Endothelial cell of hepatic sinusoid (primary cell): ENCODE measurements around the gene AK1.

Experiments used
- in situ Hi-C: cut with HindIII; loops from 2 replicates; pipeline ENCODE4 v1.10.0; 2017; ENCODE audit warnings: low sequenced_read_pairs

AK1 gene, protein sequence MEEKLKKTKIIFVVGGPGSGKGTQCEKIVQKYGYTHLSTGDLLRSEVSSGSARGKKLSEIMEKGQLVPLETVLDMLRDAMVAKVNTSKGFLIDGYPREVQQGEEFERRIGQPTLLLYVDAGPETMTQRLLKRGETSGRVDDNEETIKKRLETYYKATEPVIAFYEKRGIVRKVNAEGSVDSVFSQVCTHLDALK

DNA sequence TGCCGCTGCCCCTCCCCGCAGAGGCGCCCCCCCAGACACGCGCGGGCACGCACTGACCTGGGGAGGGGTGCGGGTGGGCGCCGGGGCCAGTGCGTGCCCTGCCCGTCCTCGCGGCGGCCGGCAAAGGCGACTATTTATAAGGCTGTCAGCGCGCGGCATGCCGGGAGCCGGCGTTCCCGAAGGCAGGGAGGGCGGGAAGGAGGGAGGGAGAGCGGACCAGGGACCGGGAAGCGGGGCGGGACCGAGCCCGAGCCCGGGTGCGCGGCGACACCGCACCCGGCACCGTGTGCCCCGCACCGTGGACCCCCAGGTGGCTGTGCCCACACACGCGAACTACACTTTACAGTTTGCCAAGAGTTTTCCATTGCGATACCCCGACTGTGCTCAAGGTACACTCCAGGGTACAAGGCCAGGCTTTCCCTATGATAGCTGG, at the start of gene AK1:
Gene AK1 (minus strand): TSS at position 110 of the 433 bp plus-strand sequence. CDS start 3,058 bp downstream, outside the sequence.
- in situ Hi-C loops: no loop called here

- in situ Hi-C loops: loop anchor here (25.0 kb wide), 1 partner anchor 165 kb away; no protein-coding TSS in a partner anchor
Observed at GRCh38 chr9:127926906-127927200, 49.4 kb upstream of the AK1 start.

- in situ Hi-C loops: loop anchor here (25.0 kb wide), 1 partner anchor 164 kb away; no protein-coding TSS in a partner anchor
Observed at GRCh38 chr9:127925959-127926905, 48.8 kb upstream of the AK1 start.

DNA sequence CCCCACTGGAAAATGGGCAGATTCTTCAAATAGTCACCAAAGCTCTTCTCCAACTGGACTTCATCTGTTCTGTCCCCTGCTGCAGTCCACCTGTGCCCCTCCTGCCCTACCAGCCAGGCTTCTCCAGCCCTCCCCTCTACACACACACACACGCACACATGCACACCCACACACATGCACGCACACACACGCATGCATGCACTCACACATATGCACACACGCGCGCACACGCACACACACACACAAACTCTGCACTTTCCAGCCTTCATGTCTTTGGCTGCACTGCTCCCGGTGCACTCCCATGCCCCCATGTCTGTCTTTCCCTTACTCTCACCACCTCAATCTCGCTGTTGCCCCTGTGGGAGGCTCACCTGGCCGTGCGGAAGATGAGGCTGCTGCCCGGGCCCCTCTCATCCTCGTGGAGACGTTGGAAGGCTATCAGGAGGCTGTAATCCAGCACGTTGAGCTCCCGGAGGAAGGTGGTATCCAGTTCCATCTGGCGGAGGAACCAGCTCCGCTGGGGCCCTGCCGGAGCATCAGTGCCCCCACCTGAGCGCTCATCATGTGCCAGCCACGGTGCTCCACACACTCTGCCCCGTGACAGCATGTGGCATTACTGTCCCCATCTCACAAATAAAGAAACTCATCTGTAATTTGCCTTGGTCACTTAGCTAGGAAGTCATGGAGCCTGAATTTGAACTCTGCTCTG, 47.4 kb upstream of the AK1 start:
- in situ Hi-C loops: loop anchor here (25.0 kb wide), 1 partner anchor 163 kb away; no protein-coding TSS in a partner anchor

GRCh38 chr9:127923771-127924170, 46.3 kb upstream of the AK1 start:
- in situ Hi-C loops: no loop called here

- in situ Hi-C loops: no loop called here
Observed at GRCh38 chr9:127923046-127923445, 45.6 kb upstream of the AK1 start.

DNA sequence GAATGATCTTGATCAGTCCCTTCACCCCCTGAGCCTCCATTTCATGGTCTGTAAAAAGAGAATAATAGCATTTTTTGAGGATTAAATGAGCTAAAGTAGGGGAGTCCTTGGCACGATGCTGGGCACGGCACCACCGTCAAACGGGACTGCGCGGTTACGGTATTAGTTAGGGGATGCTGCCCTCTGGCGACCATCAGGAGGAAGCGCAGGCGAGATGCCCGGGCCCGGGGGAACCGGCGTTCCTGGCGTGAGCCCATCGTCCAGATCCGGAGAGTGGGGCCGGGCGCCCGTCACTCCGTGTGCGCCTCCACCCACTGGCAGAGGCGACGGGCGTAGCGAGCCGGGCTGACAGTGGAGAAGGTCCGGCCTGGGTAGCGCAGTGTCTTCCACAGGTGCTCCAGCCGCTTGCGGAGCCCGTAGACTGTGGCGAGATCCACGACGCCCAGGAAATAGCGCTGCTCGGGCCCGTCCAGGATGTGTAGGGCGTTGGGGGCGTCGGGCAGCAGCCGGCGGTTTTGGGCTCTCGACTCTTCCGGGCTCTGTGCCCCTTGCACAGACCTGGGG, 44.2 kb upstream of the AK1 start:
- in situ Hi-C loops: no loop called here

- in situ Hi-C loops: no loop called here
Observed at GRCh38 chr9:127920794-127921193, 43.3 kb upstream of the AK1 start.

DNA sequence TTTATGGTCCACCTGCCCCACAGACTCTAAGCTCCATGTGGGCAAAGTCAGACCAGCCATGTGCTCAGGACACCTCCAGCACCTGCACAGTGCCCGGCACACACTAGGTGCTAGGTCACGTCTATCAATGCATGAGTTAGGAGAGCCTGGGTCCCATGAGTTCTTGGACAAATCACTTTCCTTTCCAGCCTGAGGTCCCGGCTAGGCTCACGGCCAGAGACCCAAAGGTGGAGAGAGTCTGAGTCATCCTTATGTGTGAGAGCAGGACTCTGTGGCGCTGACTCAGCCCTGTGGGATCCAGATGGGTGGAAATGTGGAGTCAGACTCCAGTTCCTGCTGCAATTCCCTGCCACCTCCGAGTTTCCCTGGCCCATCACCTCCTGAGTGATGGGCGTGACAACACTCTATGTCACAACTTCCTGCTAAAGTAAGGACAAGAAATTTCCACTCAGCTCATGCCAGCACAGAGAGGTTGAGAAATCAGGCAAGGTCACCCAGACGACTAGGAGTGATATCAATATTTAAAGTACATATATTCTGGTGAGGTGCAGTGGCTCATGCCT, 41.9 kb upstream of the AK1 start:
- in situ Hi-C loops: no loop called here

GRCh38 chr9:127918183-127919107, 41.0 kb upstream of the AK1 start:
- in situ Hi-C loops: no loop called here

- in situ Hi-C loops: no loop called here
Observed at GRCh38 chr9:127917603-127918002, 40.1 kb upstream of the AK1 start.

GRCh38 chr9:127916720-127917581, 39.5 kb upstream of the AK1 start, which contains the start of gene ST6GALNAC4:
ST6GALNAC4 (minus strand) TSS chr9:127917041; CDS start chr9:127916419, 622 bp downstream.
- in situ Hi-C loops: no loop called here

DNA sequence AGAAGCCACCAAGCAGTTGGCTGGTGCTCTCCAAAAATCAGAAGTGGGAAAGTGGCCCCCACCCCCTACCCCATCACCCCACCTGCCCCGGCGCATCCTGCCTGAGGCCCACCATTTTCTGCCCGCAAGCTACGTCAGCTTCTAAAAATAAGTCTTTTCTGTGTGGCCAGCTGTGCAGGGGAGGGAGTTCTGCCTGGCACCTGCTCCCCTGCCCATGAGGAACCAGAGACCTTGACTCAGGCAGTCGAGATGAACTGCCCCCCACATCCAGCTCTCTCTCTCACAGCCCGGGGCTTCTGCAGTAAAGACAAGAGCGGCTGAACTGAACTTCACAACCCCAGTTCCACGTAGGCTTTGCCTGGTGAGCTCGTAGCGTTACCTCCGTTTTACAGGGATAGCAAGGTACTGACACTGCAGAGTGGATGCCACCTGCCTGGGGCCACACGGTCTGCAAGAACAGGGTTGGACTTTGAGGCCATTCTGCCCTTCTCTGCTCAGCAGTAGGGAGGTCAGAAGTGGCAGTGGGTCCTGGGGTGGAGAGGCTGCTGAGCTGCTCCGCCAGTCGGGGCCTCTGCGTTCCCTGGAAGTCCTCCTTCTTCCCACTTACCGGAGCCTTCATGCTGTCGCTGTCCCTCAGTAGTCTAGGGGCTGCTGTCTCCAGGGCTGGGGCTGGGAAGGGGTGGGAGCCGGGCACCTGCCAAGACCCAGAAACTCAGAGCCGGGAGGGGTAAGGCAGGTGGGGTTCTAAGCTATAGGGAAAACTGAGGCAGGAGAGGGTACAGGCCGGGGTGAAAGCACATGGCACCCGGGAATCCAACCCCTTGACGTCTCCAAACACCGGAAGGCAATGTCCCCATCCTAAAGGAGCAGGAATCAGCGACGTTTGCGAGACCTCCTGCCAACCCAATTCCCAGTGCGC, 38.6 kb upstream of the AK1 start:
- in situ Hi-C loops: no loop called here

GRCh38 chr9:127915325-127915752, 37.9 kb upstream of the AK1 start:
- in situ Hi-C loops: no loop called here

DNA sequence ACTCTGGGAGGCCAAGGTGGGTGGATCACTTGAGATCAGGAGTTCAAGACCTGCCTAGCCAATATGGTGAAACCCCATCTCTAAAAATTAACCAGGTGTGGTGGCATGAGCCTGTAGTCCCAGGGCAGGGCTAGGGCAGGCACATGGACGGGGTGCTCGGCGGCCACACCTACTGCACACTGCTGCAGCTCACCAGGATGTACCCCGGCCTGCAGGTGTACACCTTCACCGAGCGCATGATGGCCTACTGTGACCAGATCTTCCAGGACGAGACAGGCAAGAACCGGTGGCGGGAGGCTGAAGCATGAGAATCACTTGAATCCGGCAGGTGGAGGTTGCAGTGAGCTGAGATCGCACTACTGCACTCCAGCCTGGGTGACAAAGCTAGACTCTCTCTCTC, 36.2 kb upstream of the AK1 start:
- in situ Hi-C loops: no loop called here

DNA sequence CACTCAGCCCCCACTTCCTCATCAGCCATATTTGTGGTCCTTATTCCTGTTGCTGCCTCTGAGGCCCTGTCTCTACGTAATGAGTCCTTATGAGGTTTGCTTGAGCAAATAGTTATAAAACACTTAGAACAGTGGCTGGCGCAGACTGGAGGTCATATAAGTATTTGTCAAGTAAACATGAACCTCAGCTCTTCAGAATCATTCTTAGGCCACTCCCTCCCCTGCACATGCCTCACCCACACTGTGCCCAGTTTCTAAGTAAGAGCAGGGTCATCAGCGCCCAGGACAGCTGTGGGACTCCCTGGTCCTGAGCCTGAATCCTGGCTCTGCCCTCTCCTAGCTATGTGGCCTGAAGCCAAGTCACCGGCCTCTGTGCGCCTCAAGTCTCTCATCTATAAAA, 35.4 kb upstream of the AK1 start:
- in situ Hi-C loops: no loop called here

- in situ Hi-C loops: no loop called here
Observed at GRCh38 chr9:127912296-127912695, 34.8 kb upstream of the AK1 start.
